ENCODE measurements around the gene METTL5.
"Not testable (repeated sequence)": the region's sequence is repeated elsewhere in the genome, so short reads cannot be mapped to it uniquely, and the experiment has no call there.

Gene METTL5

GRCh38 chr2:169865492-169865891 lies 40.8 kb upstream of the METTL5 start:
- ATAC-seq (ENCODE audit: low read depth) (no peak), DNase-seq (ENCODE audit: low spot score) (no peak)
- Histone ChIP-seq H3K27ac (ENCODE audit: poor library complexity, severe bottlenecking) (no peak overlapping the region), H3K4me1 (ENCODE audit: insufficient read depth, poor library complexity, severe bottlenecking) (no peaks in the 10 kb centered on the region), H3K9me3 (ENCODE audit: severe bottlenecking) (no peaks in the 10 kb centered on the region), H3K36me3 (ENCODE audit: low read depth) (no peaks in the 10 kb centered on the region), H3K27me3 (ENCODE audit: insufficient read depth, poor library complexity, severe bottlenecking) (no peaks in the 10 kb centered on the region), H3K4me3 (ENCODE audit: severe bottlenecking) (no peak overlapping the region)
- no peak for TF ChIP-seq CTCF (IDR thresholded peaks at IDR 0.05; ENCODE audit: poor library complexity, severe bottlenecking)

DNA sequence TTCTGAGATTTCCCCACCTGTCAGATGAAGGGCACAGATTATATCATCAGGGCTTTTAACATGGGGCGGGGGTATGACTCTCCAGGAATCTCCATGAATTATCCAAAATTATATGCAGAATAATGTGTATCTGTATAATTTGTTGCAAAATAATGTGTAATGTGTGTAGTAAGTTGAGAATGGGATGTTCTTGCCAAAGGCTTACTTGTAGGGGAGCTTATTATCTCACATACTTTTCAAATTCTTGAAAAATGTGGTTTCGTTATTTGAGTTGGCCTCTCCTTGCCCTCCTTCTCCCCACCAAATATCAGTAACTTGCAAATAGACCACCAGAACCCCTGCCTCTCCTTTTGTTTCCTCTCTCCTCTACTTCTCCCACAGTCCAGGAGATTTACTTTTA lies 38.1 kb upstream of the METTL5 start:
- Histone ChIP-seq H3K27me3 (ENCODE audit: insufficient read depth, poor library complexity, severe bottlenecking) (no peaks in the 10 kb centered on the region), H3K27ac (ENCODE audit: poor library complexity, severe bottlenecking) (no peak overlapping the region), H3K36me3 (ENCODE audit: low read depth) (no peaks in the 10 kb centered on the region), H3K9me3 (ENCODE audit: severe bottlenecking) (no peaks in the 10 kb centered on the region), H3K4me1 (ENCODE audit: insufficient read depth, poor library complexity, severe bottlenecking) (no peaks in the 10 kb centered on the region), H3K4me3 (ENCODE audit: severe bottlenecking) (no peak overlapping the region)
- DNase-seq (ENCODE audit: low spot score) (no peak), ATAC-seq (ENCODE audit: low read depth) (no peak)
- TF ChIP-seq CTCF (IDR thresholded peaks at IDR 0.05; ENCODE audit: poor library complexity, severe bottlenecking): no peak

DNA sequence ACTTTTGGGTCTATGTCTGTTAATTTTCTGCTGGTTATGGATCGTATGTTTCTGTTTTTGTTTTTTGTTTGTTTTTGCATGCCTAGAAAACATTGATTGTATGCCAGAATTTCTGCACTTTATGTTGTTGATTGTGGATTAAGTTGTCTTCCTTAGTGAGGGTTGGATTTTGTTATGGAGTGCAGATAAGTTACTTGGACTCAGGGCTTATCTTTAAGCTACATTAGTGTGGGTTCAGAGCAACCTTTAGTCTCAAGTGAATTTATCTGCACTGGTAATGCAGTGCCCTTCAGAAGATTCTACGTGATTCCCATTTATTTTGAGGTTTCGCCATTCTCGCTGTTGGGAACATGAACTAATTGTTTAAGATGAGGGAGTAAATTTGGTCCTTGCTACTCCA lies 35.4 kb upstream of the METTL5 start:
- no peaks in the 10 kb centered on the region for H3K27me3 ChIP-seq (ENCODE audit: insufficient read depth, poor library complexity, severe bottlenecking)
- no peak for TF ChIP-seq CTCF (IDR thresholded peaks at IDR 0.05; ENCODE audit: poor library complexity, severe bottlenecking)
- no peaks in the 10 kb centered on the region for H3K9me3 ChIP-seq (ENCODE audit: severe bottlenecking)
- no peaks in the 10 kb centered on the region for H3K4me1 ChIP-seq (ENCODE audit: insufficient read depth, poor library complexity, severe bottlenecking)
- no peak overlapping the region for H3K4me3 ChIP-seq (ENCODE audit: severe bottlenecking)
- H3K27ac ChIP-seq (ENCODE audit: poor library complexity, severe bottlenecking): no peak overlapping the region
- ATAC-seq (ENCODE audit: low read depth): no peak
- no peaks in the 10 kb centered on the region for H3K36me3 ChIP-seq (ENCODE audit: low read depth)
- DNase-seq (ENCODE audit: low spot score): no peak

DNA sequence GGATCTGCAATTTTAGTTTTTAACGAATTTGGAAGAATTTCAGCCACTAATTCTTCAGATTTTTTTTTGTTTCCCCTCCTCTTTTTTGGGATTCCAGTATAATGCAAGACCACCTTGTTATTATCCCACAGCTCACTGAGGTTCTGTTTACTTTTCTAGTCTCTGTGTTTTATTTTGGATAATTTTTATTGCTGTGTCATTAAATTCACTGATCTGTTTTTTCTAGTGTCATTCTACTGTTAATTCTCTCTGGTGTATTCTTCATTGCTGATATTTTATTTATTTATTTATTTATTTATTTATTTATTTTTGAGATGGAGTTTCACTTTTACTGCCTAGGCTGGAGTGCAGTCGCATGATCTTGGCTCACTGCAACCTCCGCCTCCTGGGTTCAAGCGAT lies 34.7 kb upstream of the METTL5 start:
- TF ChIP-seq CTCF (IDR thresholded peaks at IDR 0.05; ENCODE audit: poor library complexity, severe bottlenecking): no peak
- H3K9me3 ChIP-seq (ENCODE audit: severe bottlenecking): no peaks in the 10 kb centered on the region

GRCh38 chr2:169855281-169856258 lies 30.9 kb upstream of the METTL5 start:
- not testable (repeated sequence) for H3K9me3 ChIP-seq (ENCODE audit: severe bottlenecking); H3K27ac ChIP-seq (ENCODE audit: poor library complexity, severe bottlenecking); H3K36me3 ChIP-seq (ENCODE audit: low read depth); ATAC-seq (ENCODE audit: low read depth); H3K4me1 ChIP-seq (ENCODE audit: insufficient read depth, poor library complexity, severe bottlenecking); DNase-seq (ENCODE audit: low spot score); H3K4me3 ChIP-seq (ENCODE audit: severe bottlenecking); H3K27me3 ChIP-seq (ENCODE audit: insufficient read depth, poor library complexity, severe bottlenecking)

More for the DNA sequence above, 34.7 kb upstream of the METTL5 start:
- no peak overlapping the region for H3K4me3 ChIP-seq (ENCODE audit: severe bottlenecking)
- H3K27ac ChIP-seq (ENCODE audit: poor library complexity, severe bottlenecking): no peak overlapping the region
- no peaks in the 10 kb centered on the region for H3K36me3 ChIP-seq (ENCODE audit: low read depth)
- DNase-seq (ENCODE audit: low spot score) (no peak), ATAC-seq (ENCODE audit: low read depth) (no peak)
- no peaks in the 10 kb centered on the region for H3K4me1 ChIP-seq (ENCODE audit: insufficient read depth, poor library complexity, severe bottlenecking)
- no peaks in the 10 kb centered on the region for H3K27me3 ChIP-seq (ENCODE audit: insufficient read depth, poor library complexity, severe bottlenecking)
